NCI-H2196 (cell line): ENCODE measurements around the gene TMEM41B.
"Not testable (repeated sequence)": the region's sequence is repeated elsewhere in the genome, so short reads cannot be mapped to it uniquely, and the experiment has no call there.

ENCODE experiments used
- DNase-seq: peaks from one replicate; lab custom pipeline; 2025; ENCODE audit not compliant: unreplicated experiment; lab: John Stamatoyannopoulos, UW

TMEM41B gene, protein sequence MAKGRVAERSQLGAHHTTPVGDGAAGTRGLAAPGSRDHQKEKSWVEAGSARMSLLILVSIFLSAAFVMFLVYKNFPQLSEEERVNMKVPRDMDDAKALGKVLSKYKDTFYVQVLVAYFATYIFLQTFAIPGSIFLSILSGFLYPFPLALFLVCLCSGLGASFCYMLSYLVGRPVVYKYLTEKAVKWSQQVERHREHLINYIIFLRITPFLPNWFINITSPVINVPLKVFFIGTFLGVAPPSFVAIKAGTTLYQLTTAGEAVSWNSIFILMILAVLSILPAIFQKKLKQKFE

GRCh38 chr11:9314291-9315077 is at the start of gene TMEM41B:
TMEM41B (minus strand) TSS chr11:9314593; CDS start chr11:9314441, 152 bp downstream.
- DNase-seq = peak; percentile 98

DNA sequence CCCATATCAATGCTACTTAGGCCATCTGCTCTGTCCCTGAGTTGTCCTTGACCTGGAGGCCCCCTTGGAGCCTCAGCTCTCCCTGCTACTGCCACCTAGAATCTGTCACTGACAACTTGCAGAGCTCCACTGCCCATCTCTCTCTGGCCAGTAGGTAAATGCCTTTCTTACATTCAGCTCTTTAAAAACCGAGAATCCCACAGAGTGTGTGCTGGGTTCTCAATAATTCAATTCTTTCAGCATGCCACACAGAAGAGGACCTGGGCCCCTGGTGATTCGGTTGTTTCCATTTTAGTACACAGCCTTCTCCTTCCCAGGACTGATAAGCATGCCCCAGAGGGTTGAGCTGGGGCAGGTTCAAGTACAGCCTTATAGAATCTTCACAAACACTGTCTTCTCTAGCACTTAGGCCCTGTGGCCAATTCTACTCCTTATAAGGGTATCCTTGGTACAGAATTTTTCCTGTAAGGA is 48.0 kb upstream of the TMEM41B start:
- DNase-seq = no peak

DNA sequence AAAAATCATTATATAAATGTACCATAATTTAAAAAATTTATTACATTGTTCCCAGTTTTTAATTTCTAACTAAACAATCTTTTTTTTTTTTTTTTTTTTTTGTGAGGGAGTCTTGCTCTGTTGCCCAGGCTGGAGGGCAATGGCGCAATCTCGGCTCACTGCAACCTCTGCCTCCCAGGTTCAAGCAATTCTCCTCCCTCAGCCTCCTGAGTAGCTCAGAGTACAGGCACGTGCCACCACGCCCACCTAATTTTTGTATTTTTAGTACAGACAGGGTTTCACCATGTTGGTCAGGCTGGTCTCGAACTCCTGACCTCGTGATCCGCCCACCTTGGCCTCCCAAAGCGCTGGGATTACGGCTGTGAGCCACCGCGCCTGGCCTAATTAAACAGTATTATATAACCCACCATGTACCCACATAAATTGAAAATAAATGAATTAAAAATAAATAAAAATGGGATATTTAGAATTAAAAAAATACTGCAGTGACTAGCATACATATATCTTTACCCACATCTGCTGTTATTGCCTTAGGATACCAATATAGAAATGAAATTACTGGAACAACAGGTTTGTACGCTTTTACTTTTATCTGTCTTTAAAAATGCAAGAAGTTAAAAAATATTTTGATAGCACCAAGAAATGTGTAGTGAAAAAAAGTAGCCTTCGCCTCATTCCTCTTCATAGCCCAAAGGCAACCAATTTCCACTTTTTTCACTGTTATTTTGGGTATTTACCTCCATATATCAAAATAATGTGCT is 46.6 kb upstream of the TMEM41B start:
- DNase-seq = not testable (repeated sequence)

DNA sequence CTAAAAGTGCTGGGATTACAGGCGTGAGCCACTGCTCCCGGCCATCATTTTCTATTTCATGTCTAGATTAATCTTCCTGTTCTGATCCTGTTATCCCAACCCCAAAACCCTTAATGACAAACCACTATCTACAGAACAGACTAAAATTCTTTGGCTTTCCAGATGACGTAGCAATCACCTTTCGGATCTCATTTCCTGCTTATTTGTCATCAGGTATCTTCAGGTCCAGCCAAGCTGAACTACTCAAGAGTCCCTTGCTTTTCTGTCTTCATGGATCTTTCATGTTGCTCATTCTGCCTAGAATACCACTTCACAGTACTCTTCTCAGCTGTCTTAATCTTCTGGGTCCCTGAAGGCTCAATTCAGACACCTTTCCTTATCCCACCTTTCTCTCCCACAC is 42.6 kb upstream of the TMEM41B start:
- no peak for DNase-seq

DNA sequence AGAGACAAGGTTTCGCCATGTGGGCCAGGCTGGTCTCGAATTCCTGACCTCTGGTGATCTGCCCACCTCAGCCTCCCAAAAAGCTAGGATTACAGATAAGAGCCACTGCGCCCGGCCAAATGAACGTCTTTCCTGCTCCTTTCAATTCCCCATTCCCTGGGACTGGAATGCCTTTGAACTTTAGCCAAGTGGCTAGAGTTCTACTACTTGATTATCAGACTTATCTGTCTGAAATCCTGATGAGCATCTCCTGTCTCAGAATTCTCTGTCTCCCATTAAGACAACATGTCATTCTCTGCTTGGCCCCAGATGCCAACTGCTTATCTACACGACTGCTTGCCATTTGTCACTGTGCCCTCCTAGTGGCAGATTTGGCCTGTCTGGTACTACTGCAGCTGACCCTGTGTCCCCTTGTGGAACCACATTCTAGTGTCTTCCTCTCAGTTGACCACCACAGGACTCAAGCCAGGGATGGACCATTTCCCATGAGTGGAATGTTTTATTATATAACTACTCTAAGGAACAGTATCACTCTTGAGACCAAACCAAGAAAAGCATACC is 37.0 kb upstream of the TMEM41B start:
- DNase-seq = no peak

GRCh38 chr11:9347779-9348178 is 33.4 kb upstream of the TMEM41B start:
- DNase-seq = not testable (repeated sequence)

DNA sequence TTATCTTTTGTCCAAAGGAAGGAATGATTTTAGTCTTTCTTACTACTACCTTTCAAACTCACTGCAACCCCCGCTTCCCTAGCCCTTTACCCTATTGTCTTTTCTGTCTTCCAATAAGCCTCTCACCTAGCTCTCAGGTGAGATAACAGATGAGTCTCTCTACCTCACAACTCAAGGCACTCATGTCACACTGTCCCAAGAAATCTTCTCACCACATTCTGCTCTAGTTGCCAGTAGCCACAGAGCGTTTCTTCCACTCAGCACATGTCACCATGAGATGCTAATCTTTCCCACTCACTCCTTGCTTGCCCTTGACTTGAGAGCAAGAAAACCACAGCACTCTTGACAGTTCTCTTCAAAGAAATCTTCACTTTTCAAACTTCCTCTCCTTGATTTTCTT is 32.7 kb upstream of the TMEM41B start:
- no peak for DNase-seq

GRCh38 chr11:9344061-9344680 is 29.8 kb upstream of the TMEM41B start:
- no peak for DNase-seq

DNA sequence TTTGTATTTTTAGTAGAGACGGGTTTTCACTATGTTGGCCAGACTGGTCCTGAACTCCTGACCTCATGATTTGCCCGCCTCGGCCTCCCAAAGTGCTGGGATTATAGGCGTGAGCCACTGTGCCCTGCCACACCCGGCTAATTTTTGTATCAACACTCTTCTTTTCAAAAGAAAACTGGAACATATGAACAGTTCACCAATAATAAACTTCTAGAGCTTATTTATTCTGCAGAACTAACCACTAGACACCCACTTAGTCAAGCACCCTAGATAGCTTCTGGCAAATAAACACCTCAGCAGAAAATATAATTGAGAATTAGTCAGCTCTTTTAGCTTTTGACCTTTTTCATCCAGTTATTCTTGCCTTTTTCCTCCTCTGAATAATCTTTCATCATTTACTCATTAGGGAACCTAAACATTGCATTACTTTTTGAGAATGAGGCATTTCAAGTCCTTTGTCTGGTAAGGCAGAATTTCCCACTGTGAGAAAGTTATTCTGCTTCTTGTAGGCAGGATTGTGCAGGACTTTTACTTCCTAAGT is 27.3 kb upstream of the TMEM41B start:
- DNase-seq = no peak

DNA sequence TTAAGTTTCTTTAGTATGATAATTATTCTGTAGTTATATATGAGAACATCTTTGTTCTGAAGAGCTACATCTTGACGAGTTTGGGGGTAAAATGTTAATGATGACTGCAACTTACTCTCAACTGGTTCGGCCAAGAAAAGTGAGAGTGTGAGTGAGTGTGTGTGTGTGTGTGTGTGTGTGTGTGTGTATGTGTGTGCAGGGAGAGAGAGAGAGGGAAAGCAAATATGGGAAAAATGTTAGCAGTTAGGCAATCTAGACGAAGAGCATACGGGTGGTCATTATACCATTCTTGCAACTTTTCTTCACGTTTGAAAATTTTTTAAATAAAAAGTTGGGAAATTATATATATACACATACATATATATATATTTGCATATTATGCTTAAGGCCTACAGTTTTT is 18.3 kb upstream of the TMEM41B start:
- no peak for DNase-seq

DNA sequence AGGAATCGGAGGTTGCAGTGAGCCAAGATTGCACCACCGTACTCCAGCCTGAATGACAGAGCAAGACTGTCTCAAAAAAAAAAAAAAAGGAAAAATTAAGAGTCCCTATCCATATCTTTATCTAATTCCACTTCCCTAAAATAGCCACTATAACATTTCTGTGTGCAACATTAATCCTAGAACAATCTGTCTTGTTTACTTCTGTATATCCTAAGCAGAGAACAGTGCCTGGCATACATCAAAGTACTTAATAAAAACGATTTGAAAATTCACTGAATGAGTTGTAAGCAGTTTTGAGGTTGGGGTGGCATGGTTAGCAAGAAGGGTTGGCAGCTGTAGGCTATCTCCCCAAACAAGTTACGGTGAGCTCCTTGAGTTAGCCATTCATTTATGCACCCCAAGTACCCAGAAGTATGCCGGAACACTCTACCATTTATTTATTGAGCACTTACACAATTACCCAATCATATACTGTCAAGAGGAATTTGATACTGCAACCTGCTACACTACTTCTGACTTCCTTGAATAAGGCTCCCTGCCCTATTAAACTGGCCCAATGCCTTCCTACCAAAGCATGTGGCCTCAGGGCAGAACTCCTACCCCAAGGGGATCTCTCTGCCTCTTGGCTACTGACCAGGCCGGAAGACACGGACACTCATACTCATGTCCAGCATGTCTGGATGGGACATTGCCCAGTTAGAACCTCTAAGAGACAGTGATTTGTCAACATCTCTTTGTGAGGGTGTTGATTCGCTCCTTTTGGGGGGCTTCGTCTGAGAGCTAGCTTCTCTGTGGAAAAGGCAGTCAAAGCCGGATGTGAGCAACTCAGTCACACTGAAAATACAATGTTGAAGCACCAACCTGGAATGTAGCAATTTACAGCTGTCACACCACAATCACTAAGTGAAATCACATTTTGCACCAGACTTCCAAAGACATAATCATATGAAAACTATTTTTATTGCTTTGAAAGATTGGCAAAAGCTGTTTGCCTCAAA is 16.3 kb upstream of the TMEM41B start:
- DNase-seq = no peak

DNA sequence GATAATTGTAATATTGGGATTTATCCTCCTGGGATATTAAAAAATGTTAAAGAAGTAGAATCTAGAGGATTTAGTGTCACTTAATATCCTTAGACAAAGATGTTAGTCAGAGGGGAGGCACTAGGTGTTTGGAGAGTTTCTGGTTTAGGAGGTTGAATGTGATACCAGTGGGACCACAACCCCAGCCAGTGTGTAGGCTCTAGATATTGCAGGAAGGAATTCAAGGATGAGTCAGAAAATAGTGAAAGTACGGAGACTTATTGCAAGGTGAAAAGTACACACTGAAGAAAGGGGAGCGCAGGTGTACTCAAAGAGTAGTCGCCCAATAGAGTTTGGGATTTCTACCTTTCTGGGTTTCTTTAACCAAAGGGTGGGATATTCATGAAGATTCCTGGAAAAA is 5.7 kb upstream of the TMEM41B start:
- no peak for DNase-seq

GRCh38 chr11:9319377-9320001 is 5.1 kb upstream of the TMEM41B start:
- not testable (repeated sequence) for DNase-seq

- not testable (repeated sequence) for DNase-seq
Measured at GRCh38 chr11:9318442-9319376, 4.3 kb upstream of the TMEM41B start.

GRCh38 chr11:9316334-9316733 is 1.9 kb upstream of the TMEM41B start:
- no peak for DNase-seq

- no peak for DNase-seq
Measured at GRCh38 chr11:9315078-9315688, 790 bp upstream of the TMEM41B start.

GRCh38 chr11:9313648-9314290 is 624 bp downstream of the TMEM41B start:
- DNase-seq = no peak
